ENCODE data around the gene PRKCH. TPM values are rescaled to one million over a fixed set of nuclear protein-coding genes. Genes with fewer than 3 reads are reported as not detected.

The PRKCH gene
- total and polyA plus RNA-seq, 2 of the 13 experiments (the other 11 are each of a cell fraction or from before 2014, with no cell fraction given): 0.48 to 1.3 TPM

GRCh38 chr14:61426048-61426447 lies 104.7 kb downstream of the PRKCH start (continued):
- TF ChIP-seq PAXIP1 (CRISPR knock-in tag; conservative IDR thresholded peaks at IDR 0.05) (no peak), U2AF2 (IDR thresholded peaks at IDR 0.05; ENCODE audit: low read depth, low read length) (no peak), ZBTB49 (CRISPR knock-in tag; IDR thresholded peaks at IDR 0.05; ENCODE audit: borderline replicate concordance) (no peak), ZNF570 (CRISPR knock-in tag; IDR thresholded peaks at IDR 0.05; ENCODE audit: borderline replicate concordance) (no peak), HOXA3 (CRISPR knock-in tag; IDR thresholded peaks at IDR 0.05) (no peak)

- no TSS peak for BruUV-seq (replicated peaks)
- ATAC-seq (no peak), DNase-seq (ENCODE audit: low spot score) (no peak), FAIRE-seq (no peak)
- Histone ChIP-seq H3K9me3 (ENCODE audit: low read length) (no peaks in the 10 kb centered on the region), H3K4me1 (ENCODE audit: insufficient read depth, low read length) (no peaks in the 10 kb centered on the region), H4K20me1 (ENCODE audit: insufficient read depth, low read length) (no peaks in the 10 kb centered on the region), H3K79me2 (ENCODE audit: insufficient read depth, low read length) (no peaks in the 10 kb centered on the region), H3K9ac (ENCODE audit: insufficient read depth, low read depth, low read length) (no peak overlapping the region), H3K27ac (ENCODE audit: extremely low read length, insufficient read depth, low read length) (no peak overlapping the region), H3K36me3 (replicated peaks in 1 of 2; ENCODE audit: control insufficient read depth in 1 of 2, insufficient read depth in 2 of 2, low read length in 2 of 2) (no peaks in the 10 kb centered on the region), H2AFZ (ENCODE audit: low read length) (no peak overlapping the region), H3K4me2 (ENCODE audit: low read depth, low read length) (no peak overlapping the region), H3K4me3 (replicated peaks in 1 of 3; ENCODE audit: insufficient read depth in 1 of 3, low read depth in 2 of 3, low read length in 3 of 3) (no peak overlapping the region), H3K27me3 (ENCODE audit: control insufficient read depth in 1 of 2, insufficient read depth in 2 of 2, low read length in 2 of 2) (no peaks in the 10 kb centered on the region)
- POLR2A ChIA-PET: no interaction called here
- WGBS (ENCODE audit: low lambda C conversion rate): 48% methylated on average over 2 of the region's 2 CpGs
- CTCF ChIA-PET (ENCODE audit: low intra/inter-chr PET ratio, low total read pairs): no interaction called here
- intact Hi-C loops (cut with micrococcal nuclease; ENCODE audit: unreplicated experiment) (no loop called here), in situ Hi-C loops (cut with HindIII; ENCODE audit: extremely low pct_ligation_motif_present, low pct_unique_long_range_greater_than_20kb) (no loop called here)
- TF ChIP-seq JUN (CRISPR knock-in tag; IDR thresholded peaks at IDR 0.05) (no peak), SKI (IDR thresholded peaks at IDR 0.05; ENCODE audit: partially characterized antibody) (no peak), E2F2 (CRISPR knock-in tag; IDR thresholded peaks at IDR 0.05; ENCODE audit: borderline replicate concordance) (no peak), UBTF (CRISPR knock-in tag; IDR thresholded peaks at IDR 0.05) (no peak), ZKSCAN1 (IDR thresholded peaks at IDR 0.05; ENCODE audit: low read length) (no peak), ZFP41 (CRISPR knock-in tag; IDR thresholded peaks at IDR 0.05; ENCODE audit: borderline replicate concordance) (no peak), DNMT3B (CRISPR knock-in tag; conservative IDR thresholded peaks at IDR 0.05) (no peak), ZNF232 (CRISPR knock-in tag; IDR thresholded peaks at IDR 0.05; ENCODE audit: borderline replicate concordance) (no peak), ATM (IDR thresholded peaks at IDR 0.05; ENCODE audit: borderline replicate concordance) (no peak), ZNF451 (CRISPR knock-in tag; IDR thresholded peaks at IDR 0.05) (no peak)
Observed at GRCh38 chr14:61428261-61428660, 106.9 kb downstream of the PRKCH start.
